DMS79 (cell line): ENCODE measurements around the gene HLA-DMA.
"Not testable (repeated sequence)": the region's sequence is repeated elsewhere in the genome, so short reads cannot be mapped to it uniquely, and the experiment has no call there.

ENCODE experiments used
- DNase-seq: peaks from one replicate; lab custom pipeline; 2025; lab: John Stamatoyannopoulos, UW

The HLA-DMA gene

DNA sequence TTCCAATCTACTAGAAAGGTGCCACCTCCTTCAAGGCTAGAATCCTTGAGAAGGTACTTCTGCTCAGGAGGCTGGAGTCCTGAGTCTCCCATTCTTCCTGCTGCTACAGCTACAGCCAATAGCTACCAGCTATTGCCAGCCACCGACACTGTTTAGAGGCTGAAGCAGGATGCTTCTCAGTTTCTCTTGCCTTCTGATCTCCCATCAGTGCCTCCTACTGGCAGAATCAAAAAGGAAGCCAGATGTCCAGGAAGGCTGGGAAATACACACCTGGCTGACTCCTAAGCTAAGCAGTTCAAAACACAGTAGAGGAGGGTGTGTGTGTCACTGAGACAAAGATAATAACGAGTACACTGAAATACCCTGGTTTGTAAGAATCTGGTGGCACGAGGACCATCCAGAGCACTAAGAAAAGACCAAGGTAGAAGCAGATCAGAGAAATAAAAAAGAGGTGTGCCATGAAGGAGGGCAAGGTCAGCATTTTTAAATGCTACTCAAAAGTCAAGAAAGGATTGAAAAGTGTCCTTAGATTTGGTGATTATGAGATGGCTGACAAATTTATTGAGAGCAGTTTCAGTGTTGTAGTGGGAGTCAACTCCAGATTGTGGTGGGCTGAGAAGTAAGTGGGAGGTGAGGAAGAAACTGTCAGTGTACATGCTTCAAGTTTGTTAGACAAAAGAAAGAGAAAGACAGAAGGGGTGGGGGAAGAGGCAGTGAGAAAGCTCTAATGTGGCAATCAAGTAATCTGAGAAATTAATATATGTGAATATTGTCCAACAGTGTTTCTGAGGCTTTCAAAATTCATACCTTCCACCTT lies 2.3 kb upstream of the HLA-DMA start:
- DNase-seq, result no peak

DNA sequence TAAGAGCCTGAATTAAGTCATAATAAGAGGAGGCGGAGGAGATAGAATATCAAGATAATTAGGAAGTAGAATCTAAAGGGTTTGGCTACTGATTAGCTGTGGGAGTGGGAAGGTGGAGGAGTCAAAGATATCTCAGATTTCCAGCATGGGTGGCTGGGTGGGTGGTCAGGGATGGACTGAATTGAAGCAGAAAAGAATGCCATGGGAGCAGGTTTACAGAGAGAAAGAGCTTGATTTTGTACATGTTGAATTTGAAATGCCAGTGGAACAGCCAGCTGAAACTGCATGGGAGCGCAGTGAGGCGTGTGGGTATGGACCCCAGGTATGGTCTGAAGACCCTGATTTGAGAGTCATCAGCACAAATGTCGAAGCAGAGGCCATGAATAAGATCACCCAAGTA lies 1.4 kb upstream of the HLA-DMA start:
- no peak for DNase-seq

DNA sequence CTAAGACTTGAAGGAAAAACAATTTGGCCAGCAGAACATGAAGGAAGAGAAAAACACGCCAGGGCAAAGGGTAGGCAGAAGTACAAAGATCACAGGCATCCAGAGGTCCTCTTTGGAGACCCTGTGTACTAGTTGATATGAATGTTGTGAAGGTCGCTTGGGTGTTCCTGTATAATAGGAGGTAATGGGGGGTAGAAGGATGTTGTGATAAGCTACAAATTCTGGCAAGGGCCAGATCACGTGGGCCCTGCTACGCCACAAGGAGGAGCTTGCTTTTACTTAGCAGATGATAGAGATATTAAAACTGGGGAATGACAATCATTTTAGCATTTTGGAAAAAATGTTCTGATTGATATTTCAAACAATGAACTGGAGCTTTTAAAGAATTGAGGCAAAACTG lies 878 bp upstream of the HLA-DMA start:
- no peak for DNase-seq

DNA sequence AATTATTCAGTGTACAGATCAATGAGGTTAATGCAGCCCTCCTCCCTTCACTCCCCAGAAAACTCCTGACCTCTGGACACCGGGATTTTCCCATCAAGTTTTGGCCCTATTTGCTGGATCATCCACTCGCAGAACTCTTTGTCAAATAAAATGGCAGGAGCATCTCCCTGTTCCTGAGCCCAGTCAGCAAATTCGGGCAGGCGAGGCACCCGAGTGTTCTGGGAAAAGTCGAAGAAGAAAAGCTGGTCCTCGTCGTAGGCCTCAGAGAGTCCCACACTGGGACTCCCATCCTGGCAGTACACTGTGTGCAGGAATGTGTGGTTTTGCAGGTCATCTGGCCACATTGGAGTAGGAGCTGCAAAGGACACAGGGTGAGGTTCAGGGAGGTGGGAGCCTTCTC lies 2.4 kb downstream of the HLA-DMA start:
- no peak for DNase-seq

DNA sequence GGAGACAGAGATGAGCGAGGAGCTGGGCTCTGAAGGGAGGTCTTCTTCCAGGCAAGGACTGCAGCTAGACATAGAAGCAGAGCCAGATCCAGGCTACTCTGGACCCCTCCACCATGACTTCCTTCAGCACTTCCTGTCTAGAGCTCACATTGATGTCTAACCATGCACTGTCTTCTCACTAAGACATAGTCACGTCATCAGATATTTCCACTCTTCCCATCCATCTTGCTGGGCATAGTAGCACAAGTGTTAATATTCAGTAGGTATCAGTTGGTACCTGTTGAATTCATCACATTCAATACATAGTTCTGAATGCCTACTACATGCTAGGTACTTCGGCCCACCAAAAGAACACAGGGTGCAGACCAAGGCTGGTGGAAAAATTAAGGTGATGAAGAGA lies 2.9 kb downstream of the HLA-DMA start:
- no peak for DNase-seq

DNA sequence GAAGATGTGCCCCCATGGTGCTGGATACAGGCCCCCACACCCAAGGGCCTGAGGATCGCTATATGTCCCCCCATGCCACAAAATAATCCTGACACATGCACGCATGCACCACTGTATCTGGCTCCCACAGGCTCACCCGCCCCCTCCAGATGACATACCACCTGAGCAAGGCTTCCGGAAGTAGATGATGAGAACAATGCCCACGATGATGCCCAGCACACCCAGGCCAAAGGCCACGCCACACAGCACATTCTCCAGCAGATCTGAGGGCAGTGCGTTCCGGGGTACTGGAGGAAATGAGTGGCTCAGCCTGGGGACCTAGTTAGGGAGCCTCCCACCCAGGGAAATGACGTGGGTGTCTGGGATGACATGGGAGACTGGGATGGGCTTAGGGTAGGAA lies 3.8 kb downstream of the HLA-DMA start:
- no peak for DNase-seq

DNA sequence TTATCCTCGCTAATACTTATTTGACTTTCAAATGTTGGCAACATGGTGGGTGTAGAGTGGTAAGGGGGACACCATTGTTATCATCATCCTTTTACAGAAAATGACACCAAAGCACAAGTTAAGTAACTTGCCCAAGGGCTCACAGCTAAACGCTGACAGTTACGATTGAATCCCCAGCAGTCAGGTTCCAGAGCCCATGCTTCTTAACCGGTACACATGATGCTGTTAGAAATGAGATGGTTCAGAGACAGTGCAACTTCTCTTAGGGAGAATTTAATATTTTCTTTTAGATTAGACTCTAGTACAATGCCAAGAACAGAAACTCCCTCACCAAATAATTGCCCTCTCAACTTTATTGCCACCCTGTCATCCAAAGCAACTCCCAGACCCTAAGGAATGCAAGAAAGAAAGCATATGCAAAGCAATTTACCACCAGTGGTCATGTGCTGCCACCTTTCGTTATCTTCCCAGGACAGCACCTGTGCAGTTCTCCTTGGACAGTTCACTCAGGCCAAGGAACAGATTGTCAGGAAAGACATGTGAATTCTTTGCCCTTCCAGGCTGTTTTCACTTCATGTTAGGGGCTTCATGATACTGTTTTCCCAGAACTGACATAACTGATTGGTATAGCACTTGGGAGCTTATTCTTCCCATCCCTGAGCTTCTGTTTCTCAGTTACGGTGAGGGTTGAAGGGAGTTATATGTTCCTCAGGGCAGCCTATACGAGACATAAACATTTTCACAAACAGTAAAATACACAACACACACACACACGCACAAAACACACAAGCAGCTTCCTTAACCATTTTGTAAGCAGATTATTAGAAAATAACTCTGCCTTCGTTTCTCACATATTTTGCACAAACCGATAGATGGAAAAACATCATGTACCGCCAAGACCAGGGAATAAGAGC lies 5.1 kb downstream of the HLA-DMA start:
- peak; percentile 27 for DNase-seq

DNA sequence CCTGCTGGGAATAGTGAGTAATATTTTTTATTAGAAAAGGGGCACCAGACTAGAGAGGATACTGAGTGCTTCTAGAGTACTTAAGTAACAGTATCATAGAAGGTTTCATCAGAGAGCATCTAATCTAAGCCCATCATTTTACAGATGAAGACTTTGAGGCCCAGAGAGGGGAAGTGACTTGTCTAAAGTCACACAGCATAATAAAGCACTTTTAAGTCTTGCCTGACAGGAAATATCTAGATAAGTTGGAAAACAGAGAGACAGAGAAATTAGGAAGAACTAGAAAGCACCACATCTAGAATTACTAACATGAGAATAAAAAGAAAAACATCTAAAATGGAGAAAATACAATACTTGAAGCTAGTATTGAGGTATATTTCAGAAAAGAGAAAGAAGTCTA lies 6.0 kb downstream of the HLA-DMA start:
- no peak for DNase-seq

DNA sequence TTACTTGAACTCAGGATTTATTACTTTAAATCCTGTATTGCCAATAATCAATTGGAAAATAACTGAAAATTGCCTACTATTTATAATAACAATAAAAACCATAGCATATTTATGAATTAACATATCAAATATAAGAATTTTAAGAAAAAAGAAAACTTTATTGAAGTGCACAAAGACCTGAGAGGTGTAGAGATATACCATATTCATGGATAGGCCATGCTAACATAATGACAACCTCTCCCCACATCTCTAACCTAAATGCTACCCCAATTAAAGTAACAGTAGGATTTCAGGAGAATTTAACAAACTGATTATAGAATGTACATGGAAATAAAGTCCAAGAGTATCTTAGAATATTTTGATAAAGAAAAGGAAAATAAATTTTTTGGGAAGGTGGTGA lies 6.9 kb downstream of the HLA-DMA start:
- no peak for DNase-seq

DNA sequence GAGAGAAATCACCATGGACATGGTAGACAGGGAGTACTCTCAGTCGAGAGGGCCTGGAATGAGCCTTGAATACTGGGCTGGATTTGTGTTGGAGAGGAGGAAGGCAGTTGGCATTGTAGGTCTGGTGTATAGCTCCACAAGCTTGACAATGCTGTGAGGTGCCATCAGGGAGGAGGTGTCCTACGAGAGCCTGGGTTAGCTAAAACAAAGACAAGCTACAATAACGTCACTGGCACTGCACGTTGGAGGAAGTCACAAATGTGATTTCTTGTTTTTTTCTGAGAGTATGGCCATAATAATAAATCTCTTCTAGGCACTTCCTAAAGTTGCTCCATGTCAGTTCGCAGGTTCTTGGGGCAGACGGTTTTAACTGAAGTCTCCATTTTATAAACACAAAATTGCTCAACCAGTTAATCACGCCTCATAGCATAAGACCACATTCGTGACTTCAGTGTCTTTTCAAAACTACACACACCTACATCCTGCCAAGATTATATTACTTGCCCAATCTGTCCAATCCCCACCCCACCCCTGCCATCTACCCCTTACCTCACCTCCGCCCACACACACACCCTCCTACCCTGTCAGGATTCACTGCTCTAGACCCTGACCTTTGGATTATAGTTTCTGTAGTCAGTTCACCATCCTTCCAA lies 7.7 kb downstream of the HLA-DMA start:
- DNase-seq, result no peak

DNA sequence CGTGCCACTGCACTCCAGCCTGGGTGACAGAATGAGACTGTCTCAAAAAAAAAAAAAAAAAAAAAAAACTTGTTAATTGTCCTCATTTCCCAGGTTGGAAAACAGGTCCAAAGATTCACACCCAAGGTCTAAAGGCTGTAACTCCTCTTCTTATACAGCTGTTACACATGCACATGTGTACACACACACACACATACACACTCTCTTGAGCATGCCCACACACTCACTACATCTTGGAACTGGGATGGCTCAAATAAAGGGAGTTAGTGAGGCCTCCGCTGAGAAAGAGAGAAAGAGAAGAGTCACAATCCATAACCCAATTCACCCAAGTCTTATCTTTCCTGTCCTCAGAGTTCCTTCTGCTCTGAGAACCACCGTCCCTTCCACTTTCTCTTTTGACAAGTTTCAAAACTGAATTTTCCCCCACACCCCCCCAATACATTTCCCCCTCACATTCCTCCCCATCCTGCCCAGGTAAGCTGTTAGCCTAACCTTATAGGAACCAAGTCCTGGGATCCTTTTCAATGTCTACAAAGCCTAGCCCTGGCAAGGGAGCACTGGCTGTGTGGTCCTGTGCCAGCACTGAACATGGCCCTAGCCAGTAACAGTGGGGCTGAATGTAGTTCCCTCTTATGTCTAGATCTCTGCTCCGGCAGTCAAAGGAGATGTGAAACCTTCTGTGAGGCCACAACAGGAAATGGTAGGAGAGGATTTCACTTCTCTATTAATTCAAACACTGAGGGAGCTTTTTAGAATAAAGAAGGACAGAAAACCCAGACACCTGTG lies 8.8 kb downstream of the HLA-DMA start:
- DNase-seq, result no peak

DNA sequence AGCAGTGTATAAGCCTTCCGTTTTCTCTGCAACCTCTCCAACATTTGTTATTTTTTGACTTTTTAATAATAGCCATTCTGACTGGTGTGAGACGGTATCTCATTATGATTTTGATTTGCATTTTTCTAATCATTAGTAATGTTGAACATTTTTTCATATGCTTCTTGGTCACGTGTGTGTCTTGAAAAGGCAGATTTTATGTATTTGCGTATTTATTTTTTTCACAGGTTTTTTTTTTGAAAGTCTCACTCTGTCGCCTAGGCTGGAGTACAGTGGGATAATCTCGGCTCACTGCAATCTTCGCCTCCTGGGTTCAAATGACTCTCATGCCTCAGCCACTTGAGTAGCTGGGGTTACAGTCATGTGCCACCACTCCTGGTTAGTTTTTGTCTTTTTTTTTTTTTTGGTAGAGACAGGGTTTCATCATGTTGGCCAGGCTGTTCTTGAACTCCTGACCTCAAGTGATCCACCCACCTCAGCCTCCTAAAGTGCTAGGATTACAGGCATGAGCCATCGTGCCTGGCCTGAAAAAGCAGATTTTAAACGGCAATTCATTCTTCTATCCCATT lies 10.3 kb downstream of the HLA-DMA start:
- DNase-seq, result not testable (repeated sequence)

DNA sequence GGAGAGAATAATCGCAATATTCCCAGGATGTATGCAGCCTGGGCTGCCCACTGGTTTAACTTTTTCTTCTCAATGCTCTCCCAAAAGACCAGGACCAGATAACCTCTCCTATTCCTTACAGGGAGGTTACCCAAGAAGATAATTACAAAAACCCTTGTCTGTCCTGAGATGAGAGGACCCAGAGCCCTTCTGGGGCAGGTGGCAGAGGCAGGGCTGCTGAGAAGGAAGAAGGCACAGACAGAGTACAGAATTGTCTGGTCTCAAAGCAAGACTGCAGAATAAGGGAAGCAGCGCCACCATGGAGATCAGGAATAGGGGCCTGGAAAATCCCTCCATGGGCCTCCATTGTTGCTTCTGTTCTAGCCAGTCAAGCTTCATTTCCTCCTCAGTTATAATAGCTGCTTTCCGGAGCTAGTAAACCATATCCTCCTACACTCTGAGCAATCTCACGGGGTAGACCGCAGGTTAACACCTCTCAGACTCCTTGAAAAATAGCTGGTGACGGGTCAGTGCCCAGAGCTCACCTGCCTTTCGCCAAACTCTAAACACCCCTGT lies 11.6 kb downstream of the HLA-DMA start:
- DNase-seq, result peak; percentile 61

DNA sequence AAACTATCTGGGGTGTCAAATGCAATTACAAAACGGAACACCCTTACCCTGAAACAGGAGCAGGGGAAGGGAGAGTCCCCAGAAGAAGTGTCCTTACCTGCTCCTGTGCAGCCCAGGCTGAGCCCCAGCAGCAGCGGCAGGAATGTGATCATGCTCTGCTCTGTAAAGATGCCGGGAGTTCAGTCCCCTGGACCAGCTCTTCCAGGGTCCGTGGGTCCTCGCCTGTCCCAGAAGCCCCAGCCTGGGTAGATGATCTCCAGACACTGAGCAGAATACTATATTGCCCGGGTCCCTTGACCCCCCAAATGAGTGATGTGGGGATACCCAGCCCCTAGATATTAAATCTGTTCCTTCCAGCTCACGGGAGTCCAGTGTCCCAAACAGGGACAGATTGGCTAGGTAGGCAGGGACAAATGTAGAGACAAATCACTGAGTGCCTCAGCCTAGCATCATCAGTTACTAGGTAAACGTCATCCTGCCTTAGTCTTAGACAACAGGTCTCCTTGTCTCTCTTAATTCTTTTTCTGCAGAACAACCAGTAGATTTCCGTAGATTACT lies 12.2 kb downstream of the HLA-DMA start, which contains the start of gene HLA-DMB:
Gene HLA-DMB (minus strand): TSS at position 373 of the 558 bp plus-strand sequence. CDS start 221 bp downstream, at position 152.
- peak; percentile 8 for DNase-seq

DNA sequence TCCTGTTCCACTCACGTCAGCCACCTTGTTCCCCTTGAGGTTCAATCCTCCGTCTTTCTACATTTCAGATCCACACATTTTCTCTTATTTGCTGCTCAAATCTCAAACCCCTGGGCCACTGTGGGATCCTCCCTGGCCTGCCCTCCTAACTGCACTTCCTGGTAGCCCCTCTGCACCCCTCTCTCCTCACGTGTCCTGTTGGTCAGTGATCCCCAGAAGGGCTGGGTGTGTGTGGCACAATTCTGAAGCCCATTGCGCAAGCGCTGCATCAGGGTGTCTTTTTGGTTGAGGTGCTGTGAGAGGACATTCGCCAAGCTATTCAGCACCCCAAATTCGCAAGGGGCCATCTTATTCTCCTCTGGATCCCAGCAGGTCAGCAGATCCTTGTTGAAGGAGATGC lies 14.4 kb downstream of the HLA-DMA start:
- no peak for DNase-seq

DNA sequence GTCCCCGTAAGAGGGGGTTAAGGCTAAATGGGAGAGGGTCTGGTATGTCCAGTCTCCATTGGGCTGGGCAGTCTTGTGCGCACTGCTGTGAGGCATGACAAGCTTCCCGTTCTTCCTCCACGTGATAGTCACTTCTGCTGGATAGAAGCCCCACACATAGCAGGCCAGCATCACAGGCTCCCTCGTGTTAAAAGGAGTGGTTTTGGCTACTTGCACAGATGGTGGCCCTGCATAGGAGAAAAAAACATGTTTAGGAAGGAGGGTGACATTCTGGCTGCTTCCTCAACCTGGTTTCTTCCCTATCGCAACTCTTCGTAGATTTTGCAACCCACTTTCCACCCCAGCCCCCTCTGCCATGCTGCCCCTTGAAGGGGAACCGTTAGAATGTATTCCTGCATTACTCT lies 15.7 kb downstream of the HLA-DMA start:
- no peak for DNase-seq

DNA sequence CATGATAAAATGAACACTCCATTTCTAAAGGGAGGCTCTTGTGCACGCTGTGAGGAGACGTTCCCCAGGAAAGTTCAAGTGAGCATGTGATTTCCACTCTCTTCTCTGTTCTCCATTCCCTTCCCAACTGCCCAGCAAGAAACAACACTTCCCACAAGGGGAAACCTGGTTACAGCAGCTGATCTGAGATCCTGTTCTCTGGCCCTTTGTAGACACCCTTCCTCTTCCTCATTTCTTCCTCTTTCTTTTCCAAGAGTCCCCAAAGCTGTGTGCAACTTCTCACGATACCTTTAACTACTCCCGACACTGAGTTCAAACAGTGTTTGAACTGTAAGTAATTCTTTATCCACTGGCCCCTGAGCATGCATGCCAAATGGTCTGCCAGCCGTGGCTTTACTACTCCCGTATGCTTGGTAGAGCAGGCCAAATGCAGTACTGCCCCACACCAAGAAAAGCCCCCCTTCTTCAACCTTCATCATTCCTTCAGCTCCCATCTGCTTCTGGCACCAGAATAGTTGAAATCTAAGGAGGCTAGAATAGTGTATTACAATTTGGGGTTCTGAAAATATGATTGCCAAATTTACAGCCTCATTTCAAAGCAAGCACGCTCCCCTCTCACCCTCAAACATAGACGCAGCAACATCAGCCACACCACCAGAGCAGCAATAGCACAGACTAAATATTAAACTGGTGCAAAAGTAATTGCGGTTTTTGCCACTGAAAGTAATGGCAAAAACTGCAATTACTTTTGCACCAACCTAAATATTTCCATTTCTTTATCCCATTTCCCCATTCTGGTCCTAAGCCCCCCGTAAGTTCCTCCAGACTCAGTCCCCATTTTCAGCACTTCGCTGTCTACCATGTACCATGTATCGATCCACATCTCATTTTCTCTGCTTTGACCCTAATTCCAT lies 16.4 kb downstream of the HLA-DMA start:
- DNase-seq, result no peak

DNA sequence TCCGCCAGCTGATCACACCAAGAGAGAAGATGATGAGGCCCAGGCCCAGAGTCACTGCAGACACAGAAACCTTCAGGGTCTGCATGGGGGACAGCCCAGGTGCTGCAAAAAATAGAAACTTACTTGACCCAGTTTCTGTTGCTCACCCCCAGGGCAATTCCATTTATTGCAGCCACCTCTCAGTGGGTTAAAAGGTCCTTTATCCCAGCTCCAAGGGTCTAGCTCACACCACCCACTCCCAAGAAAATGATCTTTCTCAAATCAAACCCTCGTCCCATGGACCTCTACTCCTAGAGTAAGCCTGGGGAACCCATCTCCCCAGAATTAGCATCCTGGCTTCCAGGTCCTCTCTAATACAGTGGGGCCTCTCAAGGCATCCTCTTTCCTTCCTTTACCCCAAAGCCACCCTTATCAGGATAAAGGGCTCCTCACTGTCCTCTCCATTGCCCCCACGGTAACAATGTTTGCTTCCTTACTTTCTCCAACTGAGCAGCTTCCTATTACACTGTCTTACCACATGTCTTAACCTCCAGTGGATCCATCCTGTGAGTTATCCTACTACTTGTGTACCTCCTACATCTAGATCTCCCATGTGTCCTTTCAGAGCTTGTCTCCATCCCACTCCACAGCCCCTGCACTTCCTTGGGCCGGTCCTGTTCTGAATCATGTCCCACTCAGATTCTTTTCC lies 17.2 kb downstream of the HLA-DMA start:
- no peak for DNase-seq

DNA sequence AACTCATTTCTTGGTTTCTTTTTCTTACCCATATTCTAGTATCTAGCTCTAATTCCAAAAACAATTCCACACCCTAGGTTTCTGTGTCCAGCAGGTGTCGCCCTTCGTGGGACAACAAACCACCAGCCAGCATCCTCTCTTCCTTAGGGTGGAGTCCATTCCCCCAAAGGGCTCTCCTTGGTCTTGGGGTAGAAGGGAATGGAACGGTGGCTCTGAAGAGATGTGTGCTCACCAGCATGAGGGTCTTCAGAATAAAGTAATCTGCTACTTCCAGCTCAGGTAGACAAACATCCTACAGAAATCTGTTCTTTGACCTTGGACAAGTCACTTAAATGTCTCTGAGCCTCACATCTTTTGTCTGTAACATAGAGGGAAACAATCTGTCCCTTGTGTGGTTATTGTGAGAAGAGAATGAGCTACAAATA lies 19.2 kb downstream of the HLA-DMA start:
- peak; percentile 7 for DNase-seq
